H1 (cell line): ENCODE results near the gene PANK3. TPM values are rescaled to one million over a fixed set of nuclear protein-coding genes. Genes with fewer than 3 reads are reported as not detected.

Experiments
- CTCF ChIA-PET: fragments of 300-600 bp; sonication (Branson Sonifier 250); formaldehyde crosslinking; loops from one replicate; lab custom pipeline; 2021; ENCODE audit not compliant: partially characterized antibody; lab: Charles Lee
- POLR2A ChIA-PET: fragments of 300-600 bp; sonication (Branson Sonifier 250); formaldehyde crosslinking; loops from one replicate; lab custom pipeline; 2021; ENCODE audit warnings: inconsistent platforms; ENCODE audit not compliant: partially characterized antibody; lab: Charles Lee
- DNase-seq, 2 experiments: peaks; one replicate each; pipeline versions ENCODE4 v3.0.0 to v3.0.0-alpha.2; 2010 to 2022; ENCODE audit warnings: low spot score in 2 of 2, low read depth in 1 of 2, mixed read lengths in 1 of 2
- FAIRE-seq: peaks from 2 replicates; lab custom pipeline; 2011; peaks lifted over from hg19 to GRCh38; lab: Jason Lieb, UNC
- H2AFZ ChIP-seq: 2 replicates; pipeline ENCODE4 v1.8.1; 2012; ENCODE audit warnings: low read length, inconsistent platforms
- H2AK5ac ChIP-seq: 2 replicates; pipeline ENCODE4 v1.6.1; 2013; ENCODE audit warnings: low read depth, low read length
- H2BK120ac ChIP-seq: replicated peaks from 2 replicates; pipeline ENCODE3; 2013; ENCODE audit warnings: low read depth, low read length, inconsistent platforms
- H2BK12ac ChIP-seq: 2 replicates; pipeline ENCODE4 v1.6.1; 2013; ENCODE audit warnings: low read depth, low read length
- H2BK15ac ChIP-seq: 2 replicates; pipeline ENCODE4 v1.6.1; 2013; ENCODE audit warnings: low read length
- H2BK20ac ChIP-seq: 2 replicates; pipeline ENCODE4 v1.6.1; 2013; ENCODE audit warnings: low read length
- H2BK5ac ChIP-seq: 2 replicates; pipeline ENCODE4 v1.6.1; 2013; ENCODE audit warnings: low read depth, low read length
- H3K14ac ChIP-seq: 2 replicates; pipeline ENCODE4 v1.6.1; 2013; ENCODE audit warnings: inconsistent platforms; ENCODE audit not compliant: insufficient read length
- H3K18ac ChIP-seq: 2 replicates; pipeline ENCODE4 v1.6.1; 2013; ENCODE audit warnings: low read length; ENCODE audit errors: extremely low read depth
- H3K23ac ChIP-seq: 2 replicates; pipeline ENCODE4 v1.6.1; 2013; ENCODE audit warnings: inconsistent platforms; ENCODE audit not compliant: insufficient read length
- H3K23me2 ChIP-seq: 2 replicates; pipeline ENCODE4 v1.6.1; 2013; ENCODE audit warnings: low read depth, low read length
- H3K27ac ChIP-seq: 2 replicates; pipeline ENCODE4 v1.6.1; 2011; ENCODE audit warnings: low read depth, low read length, inconsistent platforms
- H3K27me3 ChIP-seq, 4 experiments: replicated peaks in 1 of 4; 1 replicate in 1 of 4; 2 replicates in 3 of 4; pipeline versions ENCODE4 v1.6.1 to v1.8.1; 2011 to 2013; ENCODE audit warnings: low read length in 3 of 4, mild to moderate bottlenecking in 3 of 4, inconsistent platforms in 2 of 4, mixed read lengths in 2 of 4, moderate library complexity in 1 of 4; ENCODE audit not compliant: control insufficient read depth in 3 of 4, insufficient read depth in 3 of 4; ENCODE audit errors: extremely low read depth in 1 of 4
- H3K36me3 ChIP-seq, 4 experiments: 2 replicates each; pipeline versions ENCODE4 v1.6.1 to v1.8.1; 2011 to 2013; ENCODE audit warnings: mild to moderate bottlenecking in 4 of 4, low read length in 3 of 4, moderate library complexity in 2 of 4, control low read depth in 1 of 4, inconsistent platforms in 1 of 4; ENCODE audit not compliant: insufficient read depth in 4 of 4, control insufficient read depth in 2 of 4
- H3K4ac ChIP-seq: replicated peaks from 2 replicates; pipeline ENCODE3; 2013; ENCODE audit warnings: low read length, low read depth, mixed read lengths, inconsistent platforms; ENCODE audit not compliant: insufficient read length
- H3K4me1 ChIP-seq, 4 experiments: replicated peaks in 1 of 4; 1 replicate in 1 of 4; 2 replicates in 3 of 4; pipeline versions ENCODE4 v1.6.1 to v1.8.1; 2011 to 2013; ENCODE audit warnings: low read length in 3 of 4, inconsistent platforms in 2 of 4, mixed read lengths in 1 of 4; ENCODE audit not compliant: insufficient read depth in 4 of 4, control insufficient read depth in 3 of 4
- H3K4me2 ChIP-seq, 2 experiments: 2 replicates each; pipeline versions ENCODE4 v1.6.1 to v1.8.1; 2011 to 2013; ENCODE audit warnings: low read depth in 2 of 2, low read length in 2 of 2, control low read depth in 1 of 2, inconsistent platforms in 1 of 2, mild to moderate bottlenecking in 1 of 2; ENCODE audit not compliant: insufficient read depth in 1 of 2
- H3K4me3 ChIP-seq, 4 experiments: fragments of 200-600, 300-600 bp in 1 of 4; sonication (generic), shearing (Covaris generic), sonication (Bioruptor Twin) in 1 of 4; 2 replicates each; pipeline versions ENCODE4 v1.5.1 to v1.8.1; 2011 to 2016; ENCODE audit warnings: low read length in 4 of 4, low read depth in 3 of 4, control low read depth in 2 of 4, inconsistent platforms in 2 of 4, mild to moderate bottlenecking in 2 of 4, mixed read lengths in 1 of 4, moderate library complexity in 1 of 4; ENCODE audit not compliant: insufficient read depth in 2 of 4; ENCODE audit errors: extremely low read depth in 1 of 4
- H3K56ac ChIP-seq: replicated peaks from 2 replicates; pipeline ENCODE3; 2013; ENCODE audit warnings: low read depth, mild to moderate bottlenecking, mixed read lengths, low read length, inconsistent platforms; ENCODE audit not compliant: insufficient read length
- H3K79me1 ChIP-seq: 2 replicates; pipeline ENCODE4 v1.6.1; 2013; ENCODE audit warnings: low read depth, low read length, control low read depth
- H3K79me2 ChIP-seq, 2 experiments: 2 replicates each; pipeline versions ENCODE4 v1.6.1 to v1.8.1; 2012 to 2013; ENCODE audit warnings: low read length in 2 of 2, mild to moderate bottlenecking in 2 of 2, inconsistent platforms in 1 of 2; ENCODE audit not compliant: insufficient read depth in 2 of 2, control insufficient read depth in 1 of 2
- H3K9ac ChIP-seq, 4 experiments: replicated peaks in 1 of 4; 1 replicate in 1 of 4; 2 replicates in 3 of 4; pipeline versions ENCODE4 v1.6.1 to v1.8.1; 2011 to 2013; ENCODE audit warnings: low read depth in 3 of 4, low read length in 3 of 4, control low read depth in 2 of 4, mild to moderate bottlenecking in 2 of 4, moderate library complexity in 2 of 4, inconsistent platforms in 1 of 4; ENCODE audit errors: extremely low read depth in 1 of 4
- H3K9me3 ChIP-seq, 2 experiments: 2 replicates each; pipeline versions ENCODE4 v1.6.1 to v1.8.1; 2012 to 2013; ENCODE audit warnings: mild to moderate bottlenecking in 2 of 2, moderate library complexity in 2 of 2, control low read depth in 1 of 2, inconsistent platforms in 1 of 2, low read depth in 1 of 2, low read length in 1 of 2, mixed read lengths in 1 of 2; ENCODE audit not compliant: insufficient read depth in 2 of 2
- H4K20me1 ChIP-seq, 2 experiments: replicated peaks in 1 of 2; 2 replicates each; pipeline versions ENCODE3 to v1.8.1; 2011 to 2013; ENCODE audit warnings: inconsistent platforms in 2 of 2, low read length in 2 of 2, mild to moderate bottlenecking in 1 of 2; ENCODE audit not compliant: insufficient read depth in 2 of 2, control insufficient read depth in 1 of 2
- H4K5ac ChIP-seq: 2 replicates; pipeline ENCODE4 v1.6.1; 2013; ENCODE audit warnings: low read length, low read depth, mixed read lengths, inconsistent platforms; ENCODE audit not compliant: insufficient read length
- H4K8ac ChIP-seq: 2 replicates; pipeline ENCODE4 v1.8.0; 2013; ENCODE audit warnings: mild to moderate bottlenecking, moderate library complexity, low read length, inconsistent platforms; ENCODE audit not compliant: insufficient read depth; ENCODE audit errors: extremely low read depth
- H4K91ac ChIP-seq: replicated peaks from 2 replicates; pipeline ENCODE3; 2013; ENCODE audit warnings: low read length, mixed read lengths, inconsistent platforms; ENCODE audit not compliant: insufficient read length
- ZNF274 ChIP-seq: IDR thresholded peaks from 2 replicates; pipeline ENCODE4 v1.7.0; 2012; ENCODE audit warnings: low read length, borderline replicate concordance; ENCODE audit errors: extremely low read depth
- WGBS, 2 experiments: shearing (Covaris generic) in 1 of 2; methylation state at CpG; one replicate each; pipeline versions ENCODE4 v1.1.6 to v1.1.7; 2013 to 2015; ENCODE audit warnings: low lambda C conversion rate in 2 of 2, mixed read lengths in 2 of 2, inconsistent platforms in 1 of 2, low coverage in 1 of 2, missing lambda C conversion rate in 1 of 2; ENCODE audit not compliant: insufficient replicate concordance in 2 of 2, insufficient coverage in 1 of 2, insufficient read length in 1 of 2; ENCODE audit errors: extremely low coverage in 1 of 2, missing lambda C conversion rate in 1 of 2; 5-methylcytosine and 5-hydroxymethylcytosine counted together
- polyA plus RNA-seq, 7 experiments: library from polyadenylated mRNA; depleted of rRNA in 3 of 7; stranded (reverse) in 5 of 7; unstranded in 2 of 7; fragments of >200 nt in 5 of 7; fragments of 200-250 nt in 2 of 7; gene quantifications; 1 replicate in 5 of 7; 2 replicates in 1 of 7; 4 replicates in 1 of 7; pipeline versions ENCODE4 v1.2.1 to v1.2.3, GENCODE V29; 2011 to 2013; ENCODE audit warnings: missing spikeins in 2 of 7, mixed read lengths in 2 of 7
- total RNA-seq: library from RNA; stranded (reverse); fragmentation: NEBNext Ultra II Directional; extraction: Animal tissue kit (Norgen Biotek cat#: 25700); gene quantifications from 2 replicates; pipeline ENCODE4 v1.2.1, GENCODE V29; 2021

PANK3 gene
- total and polyA plus RNA-seq, 2 of the 8 experiments (the other 6 are each of a cell fraction or from before 2014, with no cell fraction given) = 8.6 to 101 TPM

- no peak overlapping the region for H4K8ac ChIP-seq
- H2BK5ac ChIP-seq = no peak overlapping the region
- no peak overlapping the region for H3K14ac ChIP-seq
- 85% methylated on average over 2 of the region's 2 CpGs; no CpG with 5 or more reads in 1 of the 2 experiments for WGBS, 2 experiments
- H2BK15ac ChIP-seq = no peak overlapping the region
- H3K4ac ChIP-seq = no peak overlapping the region
- ChIA-PET POLR2A (no interaction called here), CTCF (no interaction called here)
- no peak overlapping the region for H2AK5ac ChIP-seq
- no peak overlapping the region for H3K56ac ChIP-seq
- DNase-seq (no peak), FAIRE-seq (no peak)
- H3K79me1 ChIP-seq = no peaks in the 10 kb centered on the region
- TF ChIP-seq ZNF274 = no peak
- H3K79me2 ChIP-seq = no peaks in the 10 kb centered on the region
- H3K18ac ChIP-seq = no peak overlapping the region
- H4K20me1 ChIP-seq = no peaks in the 10 kb centered on the region
- H3K23me2 ChIP-seq = no peaks in the 10 kb centered on the region
- no peaks in the 10 kb centered on the region for H3K36me3 ChIP-seq
- no peak overlapping the region for H3K9ac ChIP-seq
- H3K27ac ChIP-seq = no peak overlapping the region
- no peak overlapping the region for H3K4me2 ChIP-seq
- no peak overlapping the region for H3K4me3 ChIP-seq
- no peaks in the 10 kb centered on the region for H3K4me1 ChIP-seq
- no peak overlapping the region for H3K23ac ChIP-seq
- no peak overlapping the region for H2AFZ ChIP-seq
- no peak overlapping the region for H4K5ac ChIP-seq
- no peak overlapping the region for H2BK120ac ChIP-seq
- no peak overlapping the region for H2BK20ac ChIP-seq
- H3K27me3 ChIP-seq = no peaks in the 10 kb centered on the region; a peak in 1 of 7 replicates
- H4K91ac ChIP-seq = no peak overlapping the region
- H3K9me3 ChIP-seq = no peaks in the 10 kb centered on the region
- no peak overlapping the region for H2BK12ac ChIP-seq
Observed at GRCh38 chr5:168606562-168606961, 27.4 kb upstream of the PANK3 start.
